G401.6 (cell line): ENCODE results near the gene MPHOSPH8.

Source experiments
- FAIRE-seq: peaks from 2 replicates; lab custom pipeline; 2012; peaks lifted over from hg19 to GRCh38; lab: Jason Lieb, UNC

The MPHOSPH8 gene

GRCh38 chr13:19633479-19634255 lies at the start of gene MPHOSPH8:
MPHOSPH8 (plus strand) TSS chr13:19633659; CDS start chr13:19633749, 90 bp downstream.
- peak; percentile 8 for FAIRE-seq

- no peak for FAIRE-seq
These were observed 46.4 kb upstream of the MPHOSPH8 start for GRCh38 chr13:19586904-19587634.

- peak; percentile 93 for FAIRE-seq
These were observed 45.7 kb upstream of the MPHOSPH8 start for GRCh38 chr13:19587635-19588300.

- no peak for FAIRE-seq
These were observed 44.1 kb upstream of the MPHOSPH8 start for GRCh38 chr13:19589312-19589711.

- no peak for FAIRE-seq
These were observed 43.0 kb upstream of the MPHOSPH8 start for GRCh38 chr13:19590423-19590822.

GRCh38 chr13:19591864-19592263 lies 41.6 kb upstream of the MPHOSPH8 start:
- FAIRE-seq, result no peak

- FAIRE-seq, result no peak
These were observed 40.7 kb upstream of the MPHOSPH8 start for GRCh38 chr13:19592657-19593180.

- no peak for FAIRE-seq
These were observed 37.4 kb upstream of the MPHOSPH8 start for GRCh38 chr13:19596086-19596485.

- no peak for FAIRE-seq
These were observed 36.5 kb upstream of the MPHOSPH8 start for GRCh38 chr13:19596960-19597361.

- FAIRE-seq, result no peak
These were observed 35.9 kb upstream of the MPHOSPH8 start for GRCh38 chr13:19597523-19597922.

- no peak for FAIRE-seq
These were observed 31.4 kb upstream of the MPHOSPH8 start for GRCh38 chr13:19601749-19602725.

GRCh38 chr13:19604306-19604705 lies 29.2 kb upstream of the MPHOSPH8 start:
- no peak for FAIRE-seq

- no peak for FAIRE-seq
These were observed 28.1 kb upstream of the MPHOSPH8 start for GRCh38 chr13:19605161-19605955.

GRCh38 chr13:19606152-19606551 lies 27.3 kb upstream of the MPHOSPH8 start:
- FAIRE-seq, result no peak

GRCh38 chr13:19606737-19607136 lies 26.7 kb upstream of the MPHOSPH8 start:
- FAIRE-seq, result no peak

GRCh38 chr13:19607523-19608078 lies 25.9 kb upstream of the MPHOSPH8 start:
- no peak for FAIRE-seq

GRCh38 chr13:19618977-19619376 lies 14.5 kb upstream of the MPHOSPH8 start:
- no peak for FAIRE-seq

- FAIRE-seq, result no peak
These were observed 11.3 kb upstream of the MPHOSPH8 start for GRCh38 chr13:19622193-19622592.

GRCh38 chr13:19624265-19624664 lies 9.2 kb upstream of the MPHOSPH8 start:
- no peak for FAIRE-seq

- FAIRE-seq, result no peak
These were observed 462 bp upstream of the MPHOSPH8 start for GRCh38 chr13:19632915-19633478.
